Thyroid gland (tissue), 4 donors: ENCODE results near the gene TDRD7.

Experiments
- CTCF ChIP-seq, 6 experiments: fragments of 200-600 bp in 3 of 6; fragments of 450-650 bp in 3 of 6; sonication (generic) in 3 of 6; IDR thresholded peaks; one replicate each; pipeline ENCODE4 v1.5.1; 2016 to 2019; ENCODE audit warnings: antibody characterized with exemption in 6 of 6, mild to moderate bottlenecking in 2 of 6, inconsistent platforms in 1 of 6, moderate library complexity in 1 of 6
- POLR2A ChIP-seq, 2 donors: fragments of 450-650 bp; IDR thresholded peaks; one replicate each; pipeline ENCODE4 v1.6.1; 2017; ENCODE audit warnings: antibody characterized with exemption in 2 of 2, mild to moderate bottlenecking in 2 of 2, moderate library complexity in 1 of 2

GRCh38 chr9:97502222-97502983 is 90.5 kb downstream of the TDRD7 start:
- TF ChIP-seq CTCF (IDR thresholded peaks at IDR 0.05), result no peak
- no peak for TF ChIP-seq POLR2A (IDR thresholded peaks at IDR 0.05)
